ENCODE results near the gene COPS6.

COPS6 gene

GRCh38 chr7:100141555-100141949, 52.8 kb downstream of the COPS6 start:
- TF ChIP-seq TAF1 (IDR thresholded peaks at IDR 0.05; ENCODE audit: borderline replicate concordance, insufficient read depth, low read length), result no peak
- no peak for TF ChIP-seq REST (IDR thresholded peaks at IDR 0.05; ENCODE audit: insufficient read depth in 1 of 2, low read depth in 2 of 2, low read length in 2 of 2)
- TF ChIP-seq SIN3A (IDR thresholded peaks at IDR 0.05; ENCODE audit: borderline replicate concordance, insufficient read depth, low read length), result no peak
- TF ChIP-seq FOXP2 (optimal IDR thresholded peaks at IDR 0.05; ENCODE audit: borderline replicate concordance, extremely low read depth, extremely low read length, insufficient read depth), result no peak
- TF ChIP-seq POLR2AphosphoS5 (IDR thresholded peaks at IDR 0.05; ENCODE audit: low read depth, low read length), result no peak

All from PFSK-1 (cell line).